Hepatocyte (in vitro differentiated cells): ENCODE results near the gene TIPARP. TPM values are rescaled to one million over a fixed set of nuclear protein-coding genes. Genes with fewer than 3 reads are reported as not detected.
A peak's percentile ranks its signal among the peaks of the same experiment; 100 is the strongest.

ENCODE experiments used
- DNase-seq: peaks from one replicate; pipeline ENCODE4 v3.0.0-alpha.2; 2016; ENCODE audit warnings: low spot score
- H2AFZ ChIP-seq: fragments of 200-600 bp; sonication (generic); 2 replicates; pipeline ENCODE4 v1.6.0; 2016; ENCODE audit warnings: antibody characterized with exemption, mild to moderate bottlenecking
- H3K27ac ChIP-seq: fragments of 200-600 bp; sonication (generic); 2 replicates; pipeline ENCODE4 v1.5.1; 2016; ENCODE audit warnings: mild to moderate bottlenecking
- H3K27me3 ChIP-seq: fragments of 200-600 bp; sonication (generic); 2 replicates; pipeline ENCODE4 v1.6.1; 2016
- H3K36me3 ChIP-seq: fragments of 200-600 bp; sonication (generic); replicated peaks from 2 replicates; pipeline ENCODE4 v1.5.1; 2016; ENCODE audit warnings: low read depth; ENCODE audit not compliant: insufficient read depth
- H3K4me1 ChIP-seq: fragments of 200-600 bp; sonication (generic); 2 replicates; pipeline ENCODE4 v1.5.1; 2016; ENCODE audit warnings: mild to moderate bottlenecking, moderate library complexity; ENCODE audit not compliant: insufficient read depth
- H3K4me2 ChIP-seq: fragments of 200-600 bp; sonication (generic); 2 replicates; pipeline ENCODE4 v1.6.0; 2016
- H3K4me3 ChIP-seq: fragments of 200-600 bp; sonication (generic); 2 replicates; pipeline ENCODE4 v1.5.1; 2016; ENCODE audit warnings: mild to moderate bottlenecking
- H3K79me2 ChIP-seq: fragments of 200-600 bp; sonication (generic); 2 replicates; pipeline ENCODE4 v1.6.0; 2017; ENCODE audit warnings: mild to moderate bottlenecking
- H3K9me2 ChIP-seq: fragments of 200-600 bp; sonication (generic); replicated peaks from 2 replicates; pipeline ENCODE4 v1.6.0; 2017; ENCODE audit warnings: mild to moderate bottlenecking; ENCODE audit not compliant: insufficient read depth
- H3K9me3 ChIP-seq: fragments of 200-600 bp; sonication (generic); 2 replicates; pipeline ENCODE4 v1.5.1; 2016; ENCODE audit warnings: low read depth, mild to moderate bottlenecking
- H4K20me1 ChIP-seq: fragments of 200-600 bp; sonication (generic); 2 replicates; pipeline ENCODE4 v1.6.0; 2016; ENCODE audit warnings: mild to moderate bottlenecking; ENCODE audit not compliant: insufficient read depth, poor library complexity, severe bottlenecking
- EZH2 ChIP-seq: fragments of 200-600 bp; sonication (generic); IDR thresholded peaks from 2 replicates; pipeline ENCODE4 v1.6.1; 2016; ENCODE audit warnings: antibody characterized with exemption, mild to moderate bottlenecking, borderline replicate concordance
- EZH2phosphoT487 ChIP-seq: fragments of 200-600 bp; sonication (generic); IDR thresholded peaks from one replicate; pipeline ENCODE4 v1.6.1; 2018; ENCODE audit warnings: antibody characterized with exemption, mild to moderate bottlenecking, low read depth, moderate library complexity; ENCODE audit not compliant: unreplicated experiment, severe bottlenecking
- WGBS: methylation state at CpG from one replicate; pipeline ENCODE4 v1.1.6; 2016; ENCODE audit warnings: low lambda C conversion rate; ENCODE audit errors: missing lambda C conversion rate; 5-methylcytosine and 5-hydroxymethylcytosine counted together
- polyA plus RNA-seq: library from polyadenylated mRNA; unstranded; fragments of >200 nt; fragmentation: Nextera tagmentation; extraction: Ambion mirVana; gene quantifications from 2 replicates; pipeline ENCODE4 v1.2.1, GENCODE V29; 2016
- total RNA-seq: library from RNA; depleted of rRNA; stranded (reverse); fragments of >200 nt; gene quantifications from 2 replicates; pipeline ENCODE4 v1.2.3, GENCODE V29; 2014
- TF ChIP-seq, protein P1 (sequence below): fragments of 200-600 bp; sonication (generic); IDR thresholded peaks from 2 replicates; pipeline ENCODE4 v1.5.1; 2016; ENCODE audit warnings: antibody characterized with exemption, mild to moderate bottlenecking; ENCODE audit not compliant: poor library complexity

Gene TIPARP
- total and polyA plus RNA-seq, 2 experiments from 2014 or later = 19.9 to 112 TPM

DNA sequence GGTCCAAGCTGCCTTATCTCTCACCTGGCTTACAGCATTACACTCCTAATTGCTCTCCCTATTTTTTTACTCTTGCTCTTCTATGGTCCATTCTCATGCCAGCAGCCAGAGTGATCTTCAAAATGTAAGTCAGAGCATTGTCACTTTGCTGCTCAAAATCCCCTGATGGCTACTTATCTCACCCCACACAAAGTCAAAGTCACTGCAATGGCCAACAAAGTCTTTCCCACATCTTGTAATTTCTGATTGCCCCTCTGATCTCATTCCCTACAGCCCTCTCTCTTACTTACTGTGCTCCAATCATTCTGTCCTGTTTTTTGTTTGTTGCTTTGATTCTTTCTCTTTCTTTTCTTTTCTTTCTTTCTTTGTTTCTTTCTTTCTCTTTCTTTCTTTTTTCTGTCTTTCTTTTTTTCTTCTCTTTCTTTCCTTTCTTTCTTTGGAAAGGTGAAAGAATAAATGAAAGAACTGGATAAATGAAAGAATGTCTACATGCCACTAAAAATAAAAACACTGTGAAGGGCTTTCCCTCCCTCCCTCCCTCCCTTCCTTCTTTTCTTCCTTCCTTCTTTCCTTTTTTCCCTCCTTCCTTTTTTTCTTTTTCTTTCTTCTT, 34.9 kb upstream of the TIPARP start:
- Histone ChIP-seq H3K9me2 (no peaks in the 10 kb centered on the region), H3K36me3 (no peaks in the 10 kb centered on the region), H3K27me3 (no peaks in the 10 kb centered on the region), H3K4me2 (no peak overlapping the region), H3K79me2 (no peaks in the 10 kb centered on the region), H4K20me1 (no peaks in the 10 kb centered on the region), H3K9me3 (no peaks in the 10 kb centered on the region), H3K4me3 (no peak overlapping the region), H3K4me1 (no peaks in the 10 kb centered on the region), H3K27ac (no peak overlapping the region), H2AFZ (no peak overlapping the region)
- TF ChIP-seq EZH2phosphoT487 (no peak), EZH2 (no peak)
- TF ChIP-seq, protein P1, sequence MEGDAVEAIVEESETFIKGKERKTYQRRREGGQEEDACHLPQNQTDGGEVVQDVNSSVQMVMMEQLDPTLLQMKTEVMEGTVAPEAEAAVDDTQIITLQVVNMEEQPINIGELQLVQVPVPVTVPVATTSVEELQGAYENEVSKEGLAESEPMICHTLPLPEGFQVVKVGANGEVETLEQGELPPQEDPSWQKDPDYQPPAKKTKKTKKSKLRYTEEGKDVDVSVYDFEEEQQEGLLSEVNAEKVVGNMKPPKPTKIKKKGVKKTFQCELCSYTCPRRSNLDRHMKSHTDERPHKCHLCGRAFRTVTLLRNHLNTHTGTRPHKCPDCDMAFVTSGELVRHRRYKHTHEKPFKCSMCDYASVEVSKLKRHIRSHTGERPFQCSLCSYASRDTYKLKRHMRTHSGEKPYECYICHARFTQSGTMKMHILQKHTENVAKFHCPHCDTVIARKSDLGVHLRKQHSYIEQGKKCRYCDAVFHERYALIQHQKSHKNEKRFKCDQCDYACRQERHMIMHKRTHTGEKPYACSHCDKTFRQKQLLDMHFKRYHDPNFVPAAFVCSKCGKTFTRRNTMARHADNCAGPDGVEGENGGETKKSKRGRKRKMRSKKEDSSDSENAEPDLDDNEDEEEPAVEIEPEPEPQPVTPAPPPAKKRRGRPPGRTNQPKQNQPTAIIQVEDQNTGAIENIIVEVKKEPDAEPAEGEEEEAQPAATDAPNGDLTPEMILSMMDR = no peak
- no peak for DNase-seq

DNA sequence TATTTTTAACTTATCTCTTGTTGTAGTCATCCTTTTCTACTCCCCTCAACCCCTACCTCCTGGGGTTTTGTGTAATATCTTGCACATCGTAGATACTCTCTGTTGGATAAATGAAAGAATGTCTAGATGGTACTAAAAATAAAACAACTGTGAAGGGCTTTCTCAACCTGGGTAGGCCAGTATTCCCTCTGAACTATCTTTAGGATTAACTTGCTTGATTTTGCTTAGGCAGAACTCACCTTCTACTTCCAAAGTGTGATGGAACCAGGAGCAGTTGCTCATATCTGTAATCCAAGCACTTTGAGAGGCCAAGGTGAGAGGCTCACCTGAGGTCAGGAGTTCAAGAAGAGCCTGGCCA, 32.8 kb upstream of the TIPARP start:
- WGBS = 14% methylated on average over 1 of the region's 1 CpG
- H4K20me1 ChIP-seq = no peaks in the 10 kb centered on the region
- no peak overlapping the region for H3K27ac ChIP-seq
- H3K36me3 ChIP-seq = no peaks in the 10 kb centered on the region
- no peaks in the 10 kb centered on the region for H3K27me3 ChIP-seq
- H3K4me1 ChIP-seq = no peaks in the 10 kb centered on the region
- no peak overlapping the region for H3K4me2 ChIP-seq
- no peaks in the 10 kb centered on the region for H3K9me2 ChIP-seq
- H3K9me3 ChIP-seq = no peaks in the 10 kb centered on the region
- no peaks in the 10 kb centered on the region for H3K79me2 ChIP-seq
- TF ChIP-seq, protein P1 = no peak
- TF ChIP-seq EZH2 = no peak
- no peak for TF ChIP-seq EZH2phosphoT487
- H2AFZ ChIP-seq = no peak overlapping the region
- no peak overlapping the region for H3K4me3 ChIP-seq
- DNase-seq = no peak

DNA sequence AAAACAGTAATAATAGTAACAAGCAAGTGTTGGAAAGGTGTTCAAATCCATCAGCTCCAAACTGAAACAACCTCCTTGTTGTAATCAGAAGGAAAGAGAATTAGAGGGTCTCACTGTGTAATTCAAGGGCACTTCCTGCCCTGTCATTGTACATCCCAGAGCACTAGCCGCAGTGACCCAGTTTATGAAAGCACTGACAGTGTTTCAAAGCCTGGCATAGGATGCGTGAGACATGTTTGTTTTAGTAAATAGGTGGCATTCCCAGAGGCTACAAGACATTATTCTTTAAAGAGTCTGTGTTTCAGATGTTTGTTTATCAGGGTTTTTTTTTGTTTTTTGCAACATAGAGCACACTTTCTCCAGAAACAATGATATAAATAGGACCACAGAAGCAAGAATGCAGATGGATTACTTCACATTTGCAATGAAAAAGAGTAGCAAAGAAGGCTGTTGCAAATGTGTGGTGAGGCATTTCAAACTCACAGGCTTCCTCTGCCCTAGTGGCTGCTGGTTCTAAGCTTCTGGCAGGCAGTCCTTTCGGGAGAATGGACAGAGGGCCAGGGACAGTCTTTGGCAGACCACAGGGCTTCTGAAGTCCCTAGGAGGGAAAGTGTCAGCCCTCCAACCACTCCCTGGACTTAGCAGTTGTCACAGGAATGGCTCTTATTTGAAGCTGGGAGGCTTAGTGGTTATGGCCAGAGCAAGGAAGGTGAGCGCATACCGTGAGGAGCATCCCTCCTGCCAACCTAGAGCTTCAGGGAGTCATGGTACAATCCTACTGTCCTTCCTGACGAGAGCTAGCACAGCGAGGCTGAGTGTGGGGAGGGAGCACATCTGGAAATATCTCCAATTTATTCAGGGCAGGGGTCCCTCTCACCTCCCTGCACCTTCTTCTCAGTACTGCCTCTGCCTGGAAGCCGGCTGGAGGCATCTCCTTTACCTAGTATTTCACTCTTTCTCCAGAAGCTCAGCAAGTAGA, 31.4 kb upstream of the TIPARP start:
- Histone ChIP-seq H4K20me1 (no peaks in the 10 kb centered on the region), H3K4me2 (peak overlapping the region; percentile 41), H3K4me1 (no peaks in the 10 kb centered on the region), H3K9me2 (no peaks in the 10 kb centered on the region), H3K36me3 (no peaks in the 10 kb centered on the region), H3K9me3 (no peaks in the 10 kb centered on the region), H3K4me3 (no peak overlapping the region), H3K27me3 (no peaks in the 10 kb centered on the region), H3K79me2 (no peaks in the 10 kb centered on the region), H2AFZ (no peak overlapping the region), H3K27ac (peak overlapping the region; percentile 22)
- no peak for DNase-seq
- WGBS = 72% methylated on average over 8 of the region's 8 CpGs
- TF ChIP-seq, protein P1 = no peak
- TF ChIP-seq EZH2 = no peak
